CD4-positive, CD25-positive, alpha-beta regulatory T cell (primary cell): ENCODE measurements around the gene SLC35A4. TPM values are rescaled to one million over a fixed set of nuclear protein-coding genes. Genes with fewer than 3 reads are reported as not detected.

Experiments
- ATAC-seq, 2 donors: fragments of 150-1000 bp; cut with Tn5 transposase; one replicate each; pipeline ENCODE4 v1.10.0; 2021; ENCODE audit warnings: low read depth in 2 of 2, moderate number of reproducible peaks in 2 of 2, moderate library complexity in 1 of 2
- DNase-seq, 3 donors: peaks; one replicate each; pipeline versions ENCODE4 v3.0.0 to v3.0.0-alpha.2; 2012 to 2022; ENCODE audit warnings: mixed read lengths in 1 of 3
- H3K27ac ChIP-seq: one replicate; pipeline ENCODE4 v1.7.0; 2013; ENCODE audit warnings: mild to moderate bottlenecking, low read length; ENCODE audit not compliant: insufficient read depth, poor library complexity, severe bottlenecking
- H3K27me3 ChIP-seq: one replicate; pipeline ENCODE4 v1.7.0; 2013; ENCODE audit warnings: low read length; ENCODE audit not compliant: control insufficient read depth, insufficient read depth
- H3K36me3 ChIP-seq: one replicate; pipeline ENCODE4 v1.7.0; 2013; ENCODE audit warnings: mild to moderate bottlenecking, low read length, moderate library complexity; ENCODE audit not compliant: control insufficient read depth, insufficient read depth
- H3K4me1 ChIP-seq: 2 replicates; pipeline ENCODE4 v1.7.0; 2013; ENCODE audit warnings: mild to moderate bottlenecking, low read length; ENCODE audit not compliant: insufficient read depth, control insufficient read depth, poor library complexity, severe bottlenecking
- H3K4me3 ChIP-seq: one replicate; pipeline ENCODE4 v1.7.0; 2013; ENCODE audit warnings: low read depth, mild to moderate bottlenecking, low read length, moderate library complexity
- H3K9me3 ChIP-seq, 2 experiments: 1 replicate in 1 of 2; 2 replicates in 1 of 2; pipeline ENCODE4 v1.7.0; 2013; ENCODE audit warnings: low read length in 2 of 2, mild to moderate bottlenecking in 1 of 2, moderate library complexity in 1 of 2; ENCODE audit not compliant: control insufficient read depth in 2 of 2
- H3K27ac Mint-ChIP-seq, 3 donors: one replicate each; pipeline ENCODE4 v1.8.0; 2020 to 2022; ENCODE audit warnings: mild to moderate bottlenecking in 3 of 3, mixed read lengths in 3 of 3, moderate library complexity in 2 of 3
- H3K27me3 Mint-ChIP-seq: one replicate; pipeline ENCODE4 v1.8.0; 2022; ENCODE audit warnings: mild to moderate bottlenecking, mixed read lengths
- H3K36me3 Mint-ChIP-seq: one replicate; pipeline ENCODE4 v1.8.0; 2020; ENCODE audit warnings: mixed read lengths
- H3K4me1 Mint-ChIP-seq, 4 donors: one replicate each; pipeline ENCODE4 v1.8.0; 2020 to 2022; ENCODE audit warnings: mixed read lengths in 4 of 4, mild to moderate bottlenecking in 1 of 4
- H3K4me3 Mint-ChIP-seq, 4 donors: one replicate each; pipeline ENCODE4 v1.8.0; 2020 to 2022; ENCODE audit warnings: mild to moderate bottlenecking in 4 of 4, mixed read lengths in 4 of 4, moderate library complexity in 3 of 4
- H3K9me3 Mint-ChIP-seq, 7 donors: one replicate each; pipeline ENCODE4 v1.8.0; 2020 to 2022; ENCODE audit warnings: mixed read lengths in 7 of 7, mild to moderate bottlenecking in 3 of 7, moderate library complexity in 2 of 7
- polyA plus RNA-seq, 4 donors: library from polyadenylated mRNA; unstranded; fragments of 300-500 nt; fragmentation: Illumina TruSeq; gene quantifications; one replicate each; pipeline ENCODE4 v1.2.3, GENCODE V29; 2021
- total RNA-seq: library from RNA; stranded (reverse); gene quantifications from one replicate; pipeline ENCODE4 v1.2.3, GENCODE V29; 2022

Gene SLC35A4
- total and polyA plus RNA-seq, 5 donors from 2014 or later: 35.0 to 89.5 (median 77.4) TPM

- H3K4me3 ChIP-seq: no peak overlapping the region
- Mint-ChIP-seq H3K9me3 (no peaks in the 10 kb centered on the region), H3K27ac (peak overlapping the region; percentile 20 to 99 (median 98)), H3K4me3 (peak overlapping the region in 3 of 4 donors; percentile 80 to 99 (median 86)), H3K27me3 (no peaks in the 10 kb centered on the region), H3K36me3 (peaks cover 13% of the 10 kb centered on the region), H3K4me1 (peaks cover 4 to 66% (median 33%) of the 10 kb centered on the region in 4 donors)
- ATAC-seq (no peak), DNase-seq (no peak)
- H3K27ac ChIP-seq: no peak overlapping the region
- H3K27me3 ChIP-seq: no peaks in the 10 kb centered on the region
- H3K9me3 ChIP-seq: no peaks in the 10 kb centered on the region
- peaks cover 29% of the 10 kb centered on the region for H3K4me1 ChIP-seq
- H3K36me3 ChIP-seq: peaks cover 22% of the 10 kb centered on the region
These were observed 2.7 kb upstream of the SLC35A4 start for GRCh38 chr5:140561753-140562523.

- H3K27me3 ChIP-seq: no peaks in the 10 kb centered on the region
- DNase-seq (peak in 1 of 3 donors; percentile 20), ATAC-seq (no peak)
- H3K4me1 Mint-ChIP-seq: peaks cover 0 to 69% (median 37%) of the 10 kb centered on the region in 4 donors
- peaks cover 27% of the 10 kb centered on the region for H3K4me1 ChIP-seq
- peak overlapping the region; percentile 86 to 99 (median 94) for H3K4me3 Mint-ChIP-seq
- H3K4me3 ChIP-seq: peak overlapping the region; percentile 89
- no peaks in the 10 kb centered on the region for H3K27me3 Mint-ChIP-seq
- peaks cover 24% of the 10 kb centered on the region for H3K36me3 Mint-ChIP-seq
- peak overlapping the region; percentile 90 to 99 (median 98) for H3K27ac Mint-ChIP-seq
- H3K9me3 ChIP-seq: no peaks in the 10 kb centered on the region
- peak overlapping the region; percentile 93 for H3K27ac ChIP-seq
- no peaks in the 10 kb centered on the region for H3K9me3 Mint-ChIP-seq
- peaks cover 36% of the 10 kb centered on the region for H3K36me3 ChIP-seq
These were observed 1.0 kb upstream of the SLC35A4 start for GRCh38 chr5:140563596-140563995.

GRCh38 chr5:140565024-140565779 is 574 bp downstream of the SLC35A4 start:
- Histone ChIP-seq H3K27me3 (no peaks in the 10 kb centered on the region), H3K36me3 (peaks cover 34% of the 10 kb centered on the region), H3K27ac (peak overlapping the region; percentile 93), H3K4me1 (peaks cover 38% of the 10 kb centered on the region), H3K9me3 (no peaks in the 10 kb centered on the region), H3K4me3 (peak overlapping the region; percentile 95)
- Mint-ChIP-seq H3K27ac (peak overlapping the region; percentile 94 to 99 (median 98)), H3K36me3 (peaks cover 25% of the 10 kb centered on the region), H3K4me3 (peak overlapping the region; percentile 86 to 99 (median 94)), H3K27me3 (no peaks in the 10 kb centered on the region), H3K9me3 (no peaks in the 10 kb centered on the region), H3K4me1 (peaks cover 0 to 79% (median 48%) of the 10 kb centered on the region in 4 donors)
- DNase-seq (no peak), ATAC-seq (no peak)

GRCh38 chr5:140565780-140566095 is 1.1 kb downstream of the SLC35A4 start:
- no peaks in the 10 kb centered on the region for H3K27me3 ChIP-seq
- H3K4me3 Mint-ChIP-seq: peak overlapping the region; percentile 86 to 99 (median 94)
- ATAC-seq: no peak
- no peaks in the 10 kb centered on the region for H3K9me3 Mint-ChIP-seq
- DNase-seq: no peak
- H3K36me3 ChIP-seq: peaks cover 31% of the 10 kb centered on the region
- H3K4me1 ChIP-seq: peaks cover 38% of the 10 kb centered on the region
- no peaks in the 10 kb centered on the region for H3K9me3 ChIP-seq
- H3K27me3 Mint-ChIP-seq: no peaks in the 10 kb centered on the region
- H3K27ac ChIP-seq: peak overlapping the region; percentile 93
- H3K36me3 Mint-ChIP-seq: peaks cover 29% of the 10 kb centered on the region
- H3K27ac Mint-ChIP-seq: peak overlapping the region; percentile 94 to 99 (median 98)
- peaks cover 0 to 81% (median 50%) of the 10 kb centered on the region in 4 donors for H3K4me1 Mint-ChIP-seq
- H3K4me3 ChIP-seq: peak overlapping the region; percentile 95

GRCh38 chr5:140566665-140567064 is 2.0 kb downstream of the SLC35A4 start:
- H3K9me3 Mint-ChIP-seq: peaks cover 0 to 3% (median 0%) of the 10 kb centered on the region in 7 donors
- H3K27ac Mint-ChIP-seq: peak overlapping the region in 1 of 3 donors; percentile 76
- peak overlapping the region in 3 of 4 donors; percentile 24 to 86 (median 67) for H3K4me3 Mint-ChIP-seq
- peaks cover 35% of the 10 kb centered on the region for H3K36me3 Mint-ChIP-seq
- Histone ChIP-seq H3K4me1 (peaks cover 38% of the 10 kb centered on the region), H3K9me3 (no peaks in the 10 kb centered on the region), H3K27ac (no peak overlapping the region), H3K27me3 (no peaks in the 10 kb centered on the region), H3K4me3 (no peak overlapping the region), H3K36me3 (peaks cover 26% of the 10 kb centered on the region)
- ATAC-seq (no peak), DNase-seq (no peak)
- peaks cover 0 to 78% (median 50%) of the 10 kb centered on the region in 4 donors for H3K4me1 Mint-ChIP-seq
- H3K27me3 Mint-ChIP-seq: no peaks in the 10 kb centered on the region

- Histone ChIP-seq H3K36me3 (peaks cover 26% of the 10 kb centered on the region), H3K9me3 (no peaks in the 10 kb centered on the region), H3K4me1 (peaks cover 38% of the 10 kb centered on the region), H3K4me3 (no peak overlapping the region), H3K27me3 (no peaks in the 10 kb centered on the region), H3K27ac (no peak overlapping the region)
- H3K27me3 Mint-ChIP-seq: no peaks in the 10 kb centered on the region
- ATAC-seq: no peak
- H3K4me1 Mint-ChIP-seq: peaks cover 0 to 78% (median 49%) of the 10 kb centered on the region in 4 donors
- peaks cover 0 to 3% (median 0%) of the 10 kb centered on the region in 7 donors for H3K9me3 Mint-ChIP-seq
- peaks cover 35% of the 10 kb centered on the region for H3K36me3 Mint-ChIP-seq
- H3K4me3 Mint-ChIP-seq: peak overlapping the region; percentile 26 to 86 (median 62)
- peak overlapping the region in 2 of 3 donors; percentile 76 to 88 for H3K27ac Mint-ChIP-seq
- DNase-seq: no peak
These were observed 2.6 kb downstream of the SLC35A4 start for GRCh38 chr5:140567136-140567818.

GRCh38 chr5:140567871-140568270 is 3.2 kb downstream of the SLC35A4 start:
- Histone ChIP-seq H3K4me3 (no peak overlapping the region), H3K36me3 (peaks cover 26% of the 10 kb centered on the region), H3K27me3 (no peaks in the 10 kb centered on the region), H3K9me3 (no peaks in the 10 kb centered on the region), H3K4me1 (peaks cover 38% of the 10 kb centered on the region), H3K27ac (peak overlapping the region; percentile 83)
- ATAC-seq (no peak), DNase-seq (no peak)
- Mint-ChIP-seq H3K4me1 (peaks cover 0 to 72% (median 45%) of the 10 kb centered on the region in 4 donors), H3K4me3 (peak overlapping the region; percentile 7 to 86 (median 42)), H3K27ac (peak overlapping the region; percentile 82 to 98 (median 98)), H3K36me3 (peaks cover 35% of the 10 kb centered on the region), H3K27me3 (no peaks in the 10 kb centered on the region), H3K9me3 (peaks cover 0 to 3% (median 0%) of the 10 kb centered on the region in 7 donors)
